Erythroblast (primary cell): Measurements from ENCODE around the gene FAM13B.

Source experiments
- GATA1 ChIP-seq: IDR thresholded peaks from 2 replicates; pipeline ENCODE4 v1.6.1; 2011; ENCODE audit warnings: low read depth, mild to moderate bottlenecking, control low read depth, low read length, moderate library complexity
- POLR2A ChIP-seq: IDR thresholded peaks from 2 replicates; pipeline ENCODE4 v1.6.1; 2011; ENCODE audit warnings: mild to moderate bottlenecking, low read length

DNA sequence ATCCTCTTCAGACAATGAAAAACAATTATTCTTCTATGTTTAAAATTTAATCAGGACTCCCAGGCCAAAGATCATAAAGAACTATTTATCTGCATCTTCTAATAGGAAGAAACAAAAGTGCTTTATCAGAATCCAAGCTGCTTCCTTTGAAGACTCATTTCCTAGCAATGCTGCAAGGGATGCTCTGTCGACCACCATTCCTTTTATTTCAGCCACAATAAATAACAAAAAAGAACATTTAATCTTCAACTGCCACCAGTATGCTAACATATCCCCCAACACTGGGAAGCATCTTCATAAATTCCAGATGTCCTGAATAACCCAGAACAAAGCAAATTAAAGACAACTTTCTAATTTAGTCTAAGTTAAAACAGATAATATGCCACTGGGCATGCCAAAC is 74.9 kb downstream of the FAM13B start:
- no peak for TF ChIP-seq POLR2A
- TF ChIP-seq GATA1, result no peak
